ENCODE data around the gene TTC1. TPM values are rescaled to one million over a fixed set of nuclear protein-coding genes. Genes with fewer than 3 reads are reported as not detected.
A peak's percentile ranks its signal among the peaks of the same experiment; 100 is the strongest.

TTC1 gene
- total and polyA plus RNA-seq, 7 donors: 38.3 to 65.0 (median 53.2) TPM

DNA sequence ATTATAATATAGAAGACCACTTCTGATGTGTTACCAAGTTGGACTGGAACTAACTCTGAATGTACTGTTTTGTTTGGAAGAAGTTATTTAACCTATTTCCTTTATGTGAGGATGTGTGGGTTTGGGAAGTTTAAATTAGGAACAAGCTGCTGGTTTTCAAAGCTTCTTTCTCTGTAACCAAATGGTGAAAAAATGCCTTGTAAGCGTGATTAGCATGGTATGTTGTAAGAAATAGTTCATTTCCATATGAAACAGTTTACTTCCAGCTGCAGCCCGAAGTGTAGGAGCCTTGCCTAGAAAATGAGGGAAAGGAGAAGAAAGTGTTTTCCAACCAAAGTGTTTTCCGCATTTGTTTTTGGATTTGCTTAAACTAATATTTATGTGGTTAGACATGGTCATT lies 36.0 kb downstream of the TTC1 start:
- Histone ChIP-seq H3K27ac (no peak overlapping the region), H3K4me1 (no peaks in the 10 kb centered on the region), H3K4me3 (no peak overlapping the region), H3K9me3 (no peaks in the 10 kb centered on the region), H3K27me3 (no peaks in the 10 kb centered on the region), H3K36me3 (peaks cover 4 to 73% (median 11%) of the 10 kb centered on the region in 4 donors)
- DNase-seq: no peak
- TF ChIP-seq POLR2A (IDR thresholded peaks at IDR 0.05): no peak
- TF ChIP-seq, protein P1, sequence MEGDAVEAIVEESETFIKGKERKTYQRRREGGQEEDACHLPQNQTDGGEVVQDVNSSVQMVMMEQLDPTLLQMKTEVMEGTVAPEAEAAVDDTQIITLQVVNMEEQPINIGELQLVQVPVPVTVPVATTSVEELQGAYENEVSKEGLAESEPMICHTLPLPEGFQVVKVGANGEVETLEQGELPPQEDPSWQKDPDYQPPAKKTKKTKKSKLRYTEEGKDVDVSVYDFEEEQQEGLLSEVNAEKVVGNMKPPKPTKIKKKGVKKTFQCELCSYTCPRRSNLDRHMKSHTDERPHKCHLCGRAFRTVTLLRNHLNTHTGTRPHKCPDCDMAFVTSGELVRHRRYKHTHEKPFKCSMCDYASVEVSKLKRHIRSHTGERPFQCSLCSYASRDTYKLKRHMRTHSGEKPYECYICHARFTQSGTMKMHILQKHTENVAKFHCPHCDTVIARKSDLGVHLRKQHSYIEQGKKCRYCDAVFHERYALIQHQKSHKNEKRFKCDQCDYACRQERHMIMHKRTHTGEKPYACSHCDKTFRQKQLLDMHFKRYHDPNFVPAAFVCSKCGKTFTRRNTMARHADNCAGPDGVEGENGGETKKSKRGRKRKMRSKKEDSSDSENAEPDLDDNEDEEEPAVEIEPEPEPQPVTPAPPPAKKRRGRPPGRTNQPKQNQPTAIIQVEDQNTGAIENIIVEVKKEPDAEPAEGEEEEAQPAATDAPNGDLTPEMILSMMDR (IDR thresholded peaks at IDR 0.05): no peak
- TF ChIP-seq POLR2AphosphoS5 (IDR thresholded peaks at IDR 0.05): no peak
- TF ChIP-seq EP300 (IDR thresholded peaks at IDR 0.05): no peak
- intact Hi-C loops (cut with DNase I): no loop called here
- 84 to 89% methylated on average over 3 of the region's 3 CpGs for WGBS, 2 donors

DNA sequence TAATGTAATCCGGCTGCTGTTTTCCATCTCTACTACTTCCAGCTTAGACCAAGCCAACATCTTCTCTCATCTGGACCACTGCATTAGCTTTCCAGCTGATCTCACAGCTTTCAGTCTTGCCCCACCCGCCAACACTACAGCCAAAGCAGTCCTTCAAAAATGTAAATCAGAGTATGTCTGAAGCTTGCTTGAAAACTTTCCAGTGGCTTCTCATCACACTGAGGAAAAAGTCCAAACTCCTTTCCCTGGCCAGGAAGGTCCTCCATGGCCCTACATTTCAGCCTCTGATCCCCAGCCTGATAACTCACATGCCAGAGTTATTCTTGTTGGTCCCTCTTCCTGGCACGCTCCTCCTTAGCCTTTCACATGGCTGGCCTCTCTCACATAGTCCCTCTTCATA lies 38.5 kb downstream of the TTC1 start:
- Histone ChIP-seq H3K27ac (no peak overlapping the region), H3K36me3 (peaks cover 19 to 76% (median 25%) of the 10 kb centered on the region in 4 donors), H3K27me3 (no peaks in the 10 kb centered on the region), H3K4me3 (no peak overlapping the region), H3K4me1 (no peaks in the 10 kb centered on the region), H3K9me3 (no peaks in the 10 kb centered on the region)
- no peak for TF ChIP-seq POLR2A (IDR thresholded peaks at IDR 0.05)
- 84 to 94% methylated on average over 3 of the region's 3 CpGs for WGBS, 2 donors
- intact Hi-C loops (cut with DNase I): no loop called here
- DNase-seq: no peak

- no peak overlapping the region for H3K27ac ChIP-seq
- no peak overlapping the region for H3K4me3 ChIP-seq
- TF ChIP-seq POLR2A (IDR thresholded peaks at IDR 0.05) (no peak), POLR2AphosphoS5 (IDR thresholded peaks at IDR 0.05) (no peak)
- TF ChIP-seq, protein P1 (IDR thresholded peaks at IDR 0.05): no peak
- intact Hi-C loops (cut with DNase I): no loop called here
- H3K36me3 ChIP-seq: peaks cover 23 to 81% (median 27%) of the 10 kb centered on the region in 4 donors
- no peaks in the 10 kb centered on the region for H3K9me3 ChIP-seq
- 82 to 85% methylated on average over 9 of the region's 9 CpGs for WGBS, 2 donors
- peak; percentile 76 for DNase-seq
- H3K4me1 ChIP-seq: no peaks in the 10 kb centered on the region
- H3K27me3 ChIP-seq: no peaks in the 10 kb centered on the region
These were observed 39.2 kb downstream of the TTC1 start for GRCh38 chr5:160048131-160048530.

- 22 to 63% methylated on average over 3 of the region's 3 CpGs for WGBS, 2 donors
- no peaks in the 10 kb centered on the region for H3K27me3 ChIP-seq
- DNase-seq: no peak
- TF ChIP-seq EP300 (IDR thresholded peaks at IDR 0.05) (no peak), POLR2AphosphoS5 (IDR thresholded peaks at IDR 0.05) (no peak), POLR2A (IDR thresholded peaks at IDR 0.05) (no peak)
- TF ChIP-seq, protein P1 (IDR thresholded peaks at IDR 0.05): no peak
- intact Hi-C loops (cut with DNase I): no loop called here
- no peak overlapping the region for H3K4me3 ChIP-seq
- H3K4me1 ChIP-seq: no peaks in the 10 kb centered on the region
- H3K36me3 ChIP-seq: peaks cover 23 to 81% (median 32%) of the 10 kb centered on the region in 4 donors
- no peak overlapping the region for H3K27ac ChIP-seq
- no peaks in the 10 kb centered on the region for H3K9me3 ChIP-seq
These were observed 40.2 kb downstream of the TTC1 start for GRCh38 chr5:160049099-160049498.

DNA sequence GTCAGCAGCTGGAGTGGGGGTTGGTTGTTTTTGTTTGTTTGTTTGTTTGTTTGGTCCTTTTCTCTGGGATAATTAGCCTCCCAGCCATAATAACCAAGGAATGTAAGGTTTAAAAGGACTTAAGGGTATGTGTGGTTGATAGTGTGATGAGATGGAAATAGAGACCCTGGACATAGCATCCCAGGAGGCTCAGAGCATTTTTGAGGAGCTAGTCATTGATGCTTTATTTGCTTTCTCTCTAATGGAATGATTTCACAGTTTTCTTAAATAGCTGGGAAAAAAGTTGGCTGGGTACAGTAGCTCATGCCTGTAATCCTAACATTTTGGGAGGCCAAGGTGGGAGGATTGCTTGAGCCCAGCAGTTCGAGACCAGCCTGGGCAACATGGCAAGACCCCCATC lies 45.1 kb downstream of the TTC1 start:
- no peak for TF ChIP-seq POLR2AphosphoS5 (IDR thresholded peaks at IDR 0.05)
- TF ChIP-seq, protein P1 (IDR thresholded peaks at IDR 0.05): no peak
- Histone ChIP-seq H3K27me3 (no peaks in the 10 kb centered on the region), H3K27ac (no peak overlapping the region), H3K4me1 (no peaks in the 10 kb centered on the region), H3K4me3 (no peak overlapping the region), H3K36me3 (peaks cover 48 to 97% (median 52%) of the 10 kb centered on the region in 4 donors), H3K9me3 (no peaks in the 10 kb centered on the region)
- intact Hi-C loops (cut with DNase I): no loop called here
- no peak for DNase-seq
- WGBS, 2 donors: 96 to 97% methylated on average over 1 of the region's 1 CpG
